ENCODE data around the gene ADAR.

GRCh38 chr1:154616659-154617345 is 8.8 kb upstream of the ADAR start:
- TF ChIP-seq CTCF (IDR thresholded peaks at IDR 0.05 in 8 of 11, conservative IDR thresholded peaks at IDR 0.05 in 3 of 11) (no peak), POLR2A (IDR thresholded peaks at IDR 0.05) (no peak), POLR2AphosphoS5 (IDR thresholded peaks at IDR 0.05) (no peak)

Data from spleen (tissue), 7 donors.